HepG2 (cell line): Measurements from ENCODE around the gene FAM228B. TPM values are rescaled to one million over a fixed set of nuclear protein-coding genes. Genes with fewer than 3 reads are reported as not detected.

Experiments used
- ATF1 ChIP-seq: IDR thresholded peaks from 2 replicates; pipeline ENCODE4 v1.6.1; 2016; ENCODE audit warnings: mild to moderate bottlenecking, control low read depth
- GABPB1 ChIP-seq: IDR thresholded peaks from 2 replicates; pipeline ENCODE4 v1.6.1; 2016; ENCODE audit warnings: mild to moderate bottlenecking, missing genetic modification reagents, moderate library complexity, missing compliant biosample characterization
- MED8 ChIP-seq: sonication (generic); formaldehyde crosslinking; IDR thresholded peaks from 2 replicates; pipeline ENCODE4 v1.8.1; 2023; ENCODE audit warnings: mild to moderate bottlenecking, missing genetic modification reagents; ENCODE audit not compliant: insufficient replicate concordance
- MIXL1 ChIP-seq: IDR thresholded peaks from 2 replicates; pipeline ENCODE4 v1.6.1; 2016
- MTA1 ChIP-seq: sonication (generic); formaldehyde crosslinking; IDR thresholded peaks from 2 replicates; pipeline ENCODE4 v1.4.0; 2020; ENCODE audit warnings: missing genetic modification reagents, mild to moderate bottlenecking, borderline replicate concordance
- NFATC3 ChIP-seq: sonication (generic); formaldehyde crosslinking; IDR thresholded peaks from 2 replicates; pipeline ENCODE4 v1.5.1; 2020; ENCODE audit warnings: mild to moderate bottlenecking, missing genetic modification reagents
- NR1H2 ChIP-seq: sonication (generic); formaldehyde crosslinking; IDR thresholded peaks from 2 replicates; pipeline ENCODE4 v1.8.1; 2022; ENCODE audit warnings: low read depth, missing genetic modification reagents, borderline replicate concordance
- PBX2 ChIP-seq: IDR thresholded peaks from 2 replicates; pipeline ENCODE4 v1.6.1; 2016; ENCODE audit warnings: control low read depth
- RAD51 ChIP-seq: fragments of 450-650 bp; IDR thresholded peaks from 2 replicates; pipeline ENCODE4 v1.6.1; 2016; ENCODE audit warnings: borderline replicate concordance
- RFX3 ChIP-seq: IDR thresholded peaks from 2 replicates; pipeline ENCODE4 v1.6.1; 2016; ENCODE audit warnings: missing biosample characterization, missing genetic modification reagents
- RORA ChIP-seq: sonication (generic); formaldehyde crosslinking; IDR thresholded peaks from 2 replicates; pipeline ENCODE4 v1.5.0; 2020; ENCODE audit warnings: mild to moderate bottlenecking, missing genetic modification reagents, moderate library complexity
- SALL1 ChIP-seq: sonication (generic); formaldehyde crosslinking; IDR thresholded peaks from 2 replicates; pipeline ENCODE4 v1.8.0; 2022; ENCODE audit warnings: mild to moderate bottlenecking, missing genetic modification reagents
- TBP ChIP-seq: sonication (generic); formaldehyde crosslinking; IDR thresholded peaks from 2 replicates; pipeline ENCODE4 v1.5.0; 2020; ENCODE audit warnings: missing genetic modification reagents
- TBX2 ChIP-seq: sonication (generic); formaldehyde crosslinking; IDR thresholded peaks from 2 replicates; pipeline ENCODE4 v1.5.0; 2020; ENCODE audit warnings: missing genetic modification reagents, mild to moderate bottlenecking, borderline replicate concordance
- TCF7 ChIP-seq: sonication (generic); IDR thresholded peaks from 2 replicates; pipeline ENCODE4 v1.6.1; 2016; ENCODE audit warnings: antibody characterized with exemption, low read depth
- ZIK1 ChIP-seq: sonication (generic); formaldehyde crosslinking; IDR thresholded peaks from 2 replicates; pipeline ENCODE4 v1.5.0; 2020; ENCODE audit warnings: mild to moderate bottlenecking, low read depth, missing genetic modification reagents, borderline replicate concordance
- ZNF143 ChIP-seq: sonication (generic); formaldehyde crosslinking; IDR thresholded peaks from 2 replicates; pipeline ENCODE4 v1.4.0; 2020; ENCODE audit warnings: missing genetic modification reagents
- ZNF18 ChIP-seq: sonication (generic); formaldehyde crosslinking; IDR thresholded peaks from 2 replicates; pipeline ENCODE4 v1.8.0; 2022; ENCODE audit warnings: mild to moderate bottlenecking, missing genetic modification reagents; ENCODE audit not compliant: insufficient replicate concordance
- ZNF34 ChIP-seq: sonication (generic); formaldehyde crosslinking; IDR thresholded peaks from 2 replicates; pipeline ENCODE4 v1.4.0; 2020; ENCODE audit warnings: mild to moderate bottlenecking, missing genetic modification reagents, borderline replicate concordance
- ZNF446 ChIP-seq: sonication (generic); formaldehyde crosslinking; IDR thresholded peaks from 2 replicates; pipeline ENCODE4 v1.5.0; 2020; ENCODE audit warnings: mild to moderate bottlenecking, missing genetic modification reagents
- ZNF468 ChIP-seq: sonication (generic); formaldehyde crosslinking; IDR thresholded peaks from 2 replicates; pipeline ENCODE4 v1.8.0; 2022; ENCODE audit warnings: mild to moderate bottlenecking, moderate library complexity, missing genetic modification reagents
- ZNF652 ChIP-seq: IDR thresholded peaks from 2 replicates; pipeline ENCODE4 v1.6.1; 2016; ENCODE audit warnings: low read depth, borderline replicate concordance
- ZNF766 ChIP-seq: sonication (generic); formaldehyde crosslinking; IDR thresholded peaks from 2 replicates; pipeline ENCODE4 v1.5.0; 2020; ENCODE audit warnings: missing genetic modification reagents, borderline replicate concordance
- ZNF790 ChIP-seq: sonication (generic); formaldehyde crosslinking; IDR thresholded peaks from 2 replicates; pipeline ENCODE4 v1.8.0; 2022; ENCODE audit warnings: missing genetic modification reagents, mild to moderate bottlenecking, borderline replicate concordance
- ZNF841 ChIP-seq: sonication (generic); formaldehyde crosslinking; IDR thresholded peaks from 2 replicates; pipeline ENCODE4 v1.8.1; 2023; ENCODE audit warnings: missing genetic modification reagents, borderline replicate concordance
- polyA plus RNA-seq, 8 experiments: library from polyadenylated mRNA; depleted of rRNA in 3 of 8; stranded (reverse) in 7 of 8; unstranded in 1 of 8; fragments of >200 nt; fragmentation: Illumina TruSeq in 4 of 8; extraction: Trizol in 4 of 8; gene quantifications; 2 replicates each; pipeline versions ENCODE4 v1.2.1 to v1.2.3, GENCODE V29; 2011 to 2016; ENCODE audit warnings: low read depth in 4 of 8, missing spikeins in 1 of 8, mixed read lengths in 1 of 8; ENCODE audit not compliant: insufficient read depth in 1 of 8
- total RNA-seq, 5 experiments: library from RNA; depleted of rRNA; stranded (reverse); fragments of >200 nt; fragmentation: Illumina TruSeq; extraction: Trizol; gene quantifications; 2 replicates each; pipeline ENCODE4 v1.2.3, GENCODE V29; 2016; ENCODE audit warnings: low read depth in 1 of 5
- TF ChIP-seq, protein P1 (sequence below): sonication (generic); formaldehyde crosslinking; IDR thresholded peaks from 2 replicates; pipeline ENCODE4 v1.8.0; 2022; ENCODE audit warnings: mild to moderate bottlenecking, missing genetic modification reagents, moderate library complexity
- TF ChIP-seq, protein P2 (sequence below): sonication (generic); formaldehyde crosslinking; IDR thresholded peaks from 2 replicates; pipeline ENCODE4 v1.9.0; 2021; ENCODE audit warnings: missing genetic modification reagents, mild to moderate bottlenecking, borderline replicate concordance

FAM228B gene
- total and polyA plus RNA-seq, 2 of the 13 experiments (the other 11 are each of a cell fraction or from before 2014, with no cell fraction given), result 0.79 to 1.1 TPM

GRCh38 chr2:24083567-24084385 lies 39.5 kb upstream of the FAM228B start (continued):
- no peak for TF ChIP-seq ZNF18
- TF ChIP-seq ZNF790 (CRISPR knock-in tag), result no peak
- no peak for TF ChIP-seq GABPB1 (CRISPR knock-in tag)
- no peak for TF ChIP-seq RORA
- no peak for TF ChIP-seq MED8 (CRISPR knock-in tag)
- TF ChIP-seq ZNF766 (CRISPR knock-in tag), result no peak; the same call in 1 of the 2 replicates
- TF ChIP-seq SALL1 (CRISPR knock-in tag), result no peak; the same call in 1 of the 2 replicates
- TF ChIP-seq, protein P1, sequence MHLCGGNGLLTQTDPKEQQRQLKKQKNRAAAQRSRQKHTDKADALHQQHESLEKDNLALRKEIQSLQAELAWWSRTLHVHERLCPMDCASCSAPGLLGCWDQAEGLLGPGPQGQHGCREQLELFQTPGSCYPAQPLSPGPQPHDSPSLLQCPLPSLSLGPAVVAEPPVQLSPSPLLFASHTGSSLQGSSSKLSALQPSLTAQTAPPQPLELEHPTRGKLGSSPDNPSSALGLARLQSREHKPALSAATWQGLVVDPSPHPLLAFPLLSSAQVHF (CRISPR knock-in tag), result peak; percentile 84; the same call in 1 of the 2 replicates
- peak; percentile 37 for TF ChIP-seq TCF7
- TF ChIP-seq ZNF468 (CRISPR knock-in tag), result no peak
- TF ChIP-seq ATF1 (CRISPR knock-in tag), result no peak
- TF ChIP-seq ZNF652, result peak; percentile 86
- no peak for TF ChIP-seq RAD51
- TF ChIP-seq, protein P2, sequence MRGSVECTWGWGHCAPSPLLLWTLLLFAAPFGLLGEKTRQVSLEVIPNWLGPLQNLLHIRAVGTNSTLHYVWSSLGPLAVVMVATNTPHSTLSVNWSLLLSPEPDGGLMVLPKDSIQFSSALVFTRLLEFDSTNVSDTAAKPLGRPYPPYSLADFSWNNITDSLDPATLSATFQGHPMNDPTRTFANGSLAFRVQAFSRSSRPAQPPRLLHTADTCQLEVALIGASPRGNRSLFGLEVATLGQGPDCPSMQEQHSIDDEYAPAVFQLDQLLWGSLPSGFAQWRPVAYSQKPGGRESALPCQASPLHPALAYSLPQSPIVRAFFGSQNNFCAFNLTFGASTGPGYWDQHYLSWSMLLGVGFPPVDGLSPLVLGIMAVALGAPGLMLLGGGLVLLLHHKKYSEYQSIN (CRISPR knock-in tag), result no peak
- no peak for TF ChIP-seq NFATC3 (CRISPR knock-in tag)
- TF ChIP-seq ZNF446, result peak; percentile 87; the same call in 1 of the 2 replicates
- no peak for TF ChIP-seq NR1H2 (CRISPR knock-in tag)
- TF ChIP-seq RFX3 (CRISPR knock-in tag), result no peak
- 0 out of 2 replicates have a peak, but pooled peaks have one; percentile 33 for TF ChIP-seq TBP
- peak; percentile 50; the same call in 1 of the 2 replicates for TF ChIP-seq MIXL1
- TF ChIP-seq TBX2 (CRISPR knock-in tag), result peak; percentile 89
- TF ChIP-seq PBX2 (CRISPR knock-in tag), result no peak
- peak; percentile 96; the same call in 1 of the 2 replicates for TF ChIP-seq MTA1 (CRISPR knock-in tag)
- peak; percentile 71 for TF ChIP-seq ZNF34 (CRISPR knock-in tag)
- peak; percentile 66 for TF ChIP-seq ZNF143 (CRISPR knock-in tag)
- TF ChIP-seq ZNF841, result no peak; the same call in 1 of the 2 replicates
- TF ChIP-seq ZIK1 (CRISPR knock-in tag), result 0 out of 2 replicates have a peak, but pooled peaks have one; percentile 61
